HEK293T (cell line): ENCODE data around the gene RIMS1.
A peak's percentile ranks its signal among the peaks of the same experiment; 100 is the strongest.

Experiments
- CTCF ChIA-PET: fragments of 350-600 bp; formaldehyde crosslinking; extraction: SDS; loops from one replicate; lab custom pipeline; 2021; ENCODE audit warnings: antibody characterized with exemption, inconsistent platforms; lab: Yijun Ruan, JAX
- POLR2A ChIA-PET: fragments of 350-600 bp; formaldehyde crosslinking; extraction: SDS; loops from one replicate; lab custom pipeline; 2020; ENCODE audit warnings: antibody characterized with exemption, inconsistent platforms; lab: Yijun Ruan, JAX
- DNase-seq: peaks from one replicate; pipeline ENCODE4 v3.0.0; 2012; ENCODE audit warnings: mixed read lengths; ENCODE audit errors: extremely low spot score
- ARNT ChIP-seq: fragments of 450-650 bp; IDR thresholded peaks from 2 replicates; pipeline ENCODE4 v1.6.1; 2017; ENCODE audit warnings: mild to moderate bottlenecking
- BHLHE40 ChIP-seq: fragments of 450-650 bp; IDR thresholded peaks from 2 replicates; pipeline ENCODE4 v1.6.1; 2016; ENCODE audit warnings: mild to moderate bottlenecking, moderate library complexity, borderline replicate concordance
- CTBP1 ChIP-seq: fragments of 450-650 bp; IDR thresholded peaks from 2 replicates; pipeline ENCODE4 v1.6.1; 2016; ENCODE audit warnings: borderline replicate concordance
- ELF4 ChIP-seq: fragments of 450-650 bp; IDR thresholded peaks from 2 replicates; pipeline ENCODE4 v1.6.1; 2017; ENCODE audit warnings: antibody characterized with exemption
- FOXA1 ChIP-seq: fragments of 450-650 bp; IDR thresholded peaks from 2 replicates; pipeline ENCODE4 v1.6.1; 2016; ENCODE audit warnings: mild to moderate bottlenecking
- FOXK2 ChIP-seq: fragments of 450-650 bp; IDR thresholded peaks from 2 replicates; pipeline ENCODE4 v1.6.1; 2016; ENCODE audit warnings: mild to moderate bottlenecking
- FOXM1 ChIP-seq: fragments of 450-650 bp; IDR thresholded peaks from 2 replicates; pipeline ENCODE4 v1.6.1; 2017; ENCODE audit warnings: mild to moderate bottlenecking, borderline replicate concordance
- HDGF ChIP-seq: fragments of 450-650 bp; IDR thresholded peaks from 2 replicates; pipeline ENCODE4 v1.6.1; 2017; ENCODE audit warnings: antibody characterized with exemption, borderline replicate concordance
- L3MBTL2 ChIP-seq: fragments of 450-650 bp; conservative IDR thresholded peaks from 2 replicates; pipeline ENCODE4 v1.6.1; 2016; ENCODE audit warnings: mild to moderate bottlenecking
- LEF1 ChIP-seq: fragments of 450-650 bp; IDR thresholded peaks from 2 replicates; pipeline ENCODE4 v1.6.1; 2017; ENCODE audit warnings: mild to moderate bottlenecking, borderline replicate concordance
- NFRKB ChIP-seq: fragments of 450-650 bp; IDR thresholded peaks from 2 replicates; pipeline ENCODE4 v1.6.1; 2016; ENCODE audit warnings: mild to moderate bottlenecking, moderate library complexity
- PKNOX1 ChIP-seq: fragments of 450-650 bp; IDR thresholded peaks from 2 replicates; pipeline ENCODE4 v1.6.1; 2016
- SP1 ChIP-seq: fragments of 450-650 bp; IDR thresholded peaks from 2 replicates; pipeline ENCODE4 v1.6.1; 2017
- SUZ12 ChIP-seq: fragments of 450-650 bp; IDR thresholded peaks from 2 replicates; pipeline ENCODE4 v1.6.1; 2016; ENCODE audit warnings: mild to moderate bottlenecking
- TARDBP ChIP-seq: fragments of 450-650 bp; IDR thresholded peaks from 2 replicates; pipeline ENCODE4 v1.6.1; 2016
- ZNF384 ChIP-seq: fragments of 450-650 bp; IDR thresholded peaks from 2 replicates; pipeline ENCODE4 v1.6.1; 2016

The RIMS1 gene

GRCh38 chr6:72149715-72150114 lies 263.4 kb downstream of the RIMS1 start:
- DNase-seq: no peak
- TF ChIP-seq PKNOX1: no peak
- TF ChIP-seq TARDBP: no peak
- no peak for TF ChIP-seq HDGF
- TF ChIP-seq ARNT: no peak
- TF ChIP-seq L3MBTL2: no peak
- no peak for TF ChIP-seq FOXM1
- TF ChIP-seq FOXA1: no peak
- TF ChIP-seq NFRKB: no peak
- no peak for TF ChIP-seq SUZ12
- no peak for TF ChIP-seq BHLHE40
- TF ChIP-seq ELF4: no peak
- TF ChIP-seq FOXK2: no peak
- TF ChIP-seq CTBP1: no peak
- TF ChIP-seq SP1: no peak
- CTCF ChIA-PET: no interaction called here
- POLR2A ChIA-PET: no interaction called here

- DNase-seq: no peak
- no peak for TF ChIP-seq CTBP1
- no peak for TF ChIP-seq SP1
- TF ChIP-seq LEF1: no peak
- TF ChIP-seq FOXK2: no peak
- TF ChIP-seq PKNOX1: no peak
- no peak for TF ChIP-seq TARDBP
- TF ChIP-seq FOXA1: no peak
- TF ChIP-seq ARNT: no peak
- no peak for TF ChIP-seq ELF4
- TF ChIP-seq HDGF: no peak
- no peak for TF ChIP-seq BHLHE40
- TF ChIP-seq ZNF384: no peak
- ChIA-PET POLR2A (no interaction called here), CTCF (no interaction called here)
Observed at GRCh38 chr6:72151742-72152141, 265.4 kb downstream of the RIMS1 start.

- TF ChIP-seq TARDBP (no peak), FOXA1 (no peak), FOXM1 (no peak), FOXK2 (no peak), ELF4 (no peak), BHLHE40 (no peak), CTBP1 (no peak), ZNF384 (no peak), SUZ12 (no peak), PKNOX1 (no peak), HDGF (no peak), L3MBTL2 (no peak), ARNT (no peak), LEF1 (no peak), NFRKB (no peak), SP1 (no peak)
- ChIA-PET POLR2A (no interaction called here), CTCF (no interaction called here)
- no peak for DNase-seq
Observed at GRCh38 chr6:72175916-72176315, 289.6 kb downstream of the RIMS1 start.

GRCh38 chr6:72182337-72183246 lies 296.2 kb downstream of the RIMS1 start:
- peak; percentile 78 for TF ChIP-seq L3MBTL2
- no peak for TF ChIP-seq HDGF
- no peak for TF ChIP-seq ELF4
- POLR2A ChIA-PET: interaction anchor here (1.0 kb wide), 1 partner anchor 586 kb away, joined by 3 read pairs; no protein-coding TSS in a partner anchor
- DNase-seq: peak; percentile 71
- CTCF ChIA-PET: no interaction called here

GRCh38 chr6:72203983-72204382 lies 317.6 kb downstream of the RIMS1 start:
- TF ChIP-seq SP1 (no peak), PKNOX1 (no peak), ZNF384 (no peak), BHLHE40 (no peak), CTBP1 (no peak), FOXA1 (no peak), NFRKB (no peak), FOXM1 (no peak), SUZ12 (no peak), ELF4 (no peak), TARDBP (no peak)
- ChIA-PET CTCF (no interaction called here), POLR2A (no interaction called here)

More at GRCh38 chr6:72203983-72204382, 317.6 kb downstream of the RIMS1 start:
- no peak for DNase-seq
